IMR-90 (cell line): ENCODE measurements around the gene RPL10. TPM values are rescaled to one million over a fixed set of nuclear protein-coding genes. Genes with fewer than 3 reads are reported as not detected.

ENCODE experiments used
- ATAC-seq: fragments of 200-7000 bp; cut with Tn5 transposase; 2 replicates; pipeline ENCODE4 v1.9.1; 2020; ENCODE audit warnings: low read depth, mild to moderate bottlenecking, moderate library complexity
- BruUV-seq: library from RNA; stranded (reverse); fragments of 400-500 nt; replicated peaks from 2 replicates; lab custom pipeline; 2021; lab: Mats Ljungman, UMichigan
- CTCF ChIA-PET: fragments of 300-600 bp; formaldehyde crosslinking; extraction: SDS; loops from one replicate; lab custom pipeline; 2021; ENCODE audit warnings: antibody characterized with exemption; lab: Yijun Ruan, JAX
- POLR2A ChIA-PET: fragments of 300-600 bp; sonication (Branson Sonifier 250); formaldehyde crosslinking; loops from one replicate; lab custom pipeline; 2022; ENCODE audit warnings: antibody characterized with exemption; ENCODE audit not compliant: unreplicated experiment; lab: Charles Lee
- DNase-seq: peaks from one replicate; pipeline ENCODE4 v3.0.0; 2013
- H2AFZ ChIP-seq: replicated peaks from 2 replicates; pipeline ENCODE3; 2013; ENCODE audit warnings: low read length, mild to moderate bottlenecking; ENCODE audit not compliant: poor library complexity
- H2AK5ac ChIP-seq: 2 replicates; pipeline ENCODE4 v1.6.1; 2013; ENCODE audit warnings: low read depth, low read length, inconsistent platforms
- H2AK9ac ChIP-seq: replicated peaks from 2 replicates; pipeline ENCODE3; 2013; ENCODE audit warnings: mild to moderate bottlenecking, low read depth, low read length, moderate library complexity; ENCODE audit not compliant: poor library complexity
- H2BK120ac ChIP-seq: 2 replicates; pipeline ENCODE4 v1.6.1; 2013; ENCODE audit warnings: low read depth, low read length, inconsistent platforms
- H2BK15ac ChIP-seq: 3 replicates; pipeline ENCODE4 v1.6.1; 2013; ENCODE audit warnings: low read depth, low read length, inconsistent platforms
- H2BK20ac ChIP-seq: 2 replicates; pipeline ENCODE4 v1.6.1; 2013; ENCODE audit warnings: low read depth, mild to moderate bottlenecking, inconsistent platforms, low read length, moderate library complexity
- H2BK5ac ChIP-seq: 2 replicates; pipeline ENCODE4 v1.6.1; 2013; ENCODE audit warnings: mild to moderate bottlenecking, low read depth, low read length, inconsistent platforms; ENCODE audit not compliant: poor library complexity, severe bottlenecking
- H3K14ac ChIP-seq: replicated peaks from 2 replicates; pipeline ENCODE4 v1.6.1; 2013; ENCODE audit warnings: low read depth, low read length, inconsistent platforms
- H3K18ac ChIP-seq: 2 replicates; pipeline ENCODE4 v1.6.1; 2013; ENCODE audit warnings: low read depth, low read length, control low read depth
- H3K23ac ChIP-seq: 2 replicates; pipeline ENCODE4 v1.6.1; 2013; ENCODE audit warnings: low read depth, low read length, inconsistent platforms
- H3K27ac ChIP-seq: 2 replicates; pipeline ENCODE4 v1.5.1; 2013; ENCODE audit warnings: mild to moderate bottlenecking, control low read depth, low read length; ENCODE audit not compliant: insufficient read depth
- H3K27me3 ChIP-seq: 2 replicates; pipeline ENCODE4 v1.6.1; 2013; ENCODE audit warnings: low read length; ENCODE audit not compliant: control insufficient read depth, insufficient read depth
- H3K36me3 ChIP-seq: 2 replicates; pipeline ENCODE4 v1.6.1; 2013; ENCODE audit warnings: low read length, mixed read lengths; ENCODE audit not compliant: control insufficient read depth, insufficient read depth
- H3K4ac ChIP-seq: 2 replicates; pipeline ENCODE4 v1.6.1; 2013; ENCODE audit warnings: low read depth, low read length, inconsistent platforms
- H3K4me1 ChIP-seq: 2 replicates; pipeline ENCODE4 v1.6.1; 2013; ENCODE audit warnings: low read length, mixed read lengths; ENCODE audit not compliant: control insufficient read depth, insufficient read depth
- H3K4me2 ChIP-seq: 2 replicates; pipeline ENCODE4 v1.6.1; 2013; ENCODE audit warnings: low read depth, mild to moderate bottlenecking, control low read depth, low read length, moderate library complexity
- H3K4me3 ChIP-seq: 2 replicates; pipeline ENCODE4 v1.5.1; 2013; ENCODE audit warnings: low read depth, mild to moderate bottlenecking, control low read depth, low read length, moderate library complexity; ENCODE audit not compliant: insufficient read depth
- H3K56ac ChIP-seq: 2 replicates; pipeline ENCODE4 v1.6.1; 2013; ENCODE audit warnings: low read length, inconsistent platforms; ENCODE audit not compliant: insufficient read depth; ENCODE audit errors: extremely low read depth
- H3K79me1 ChIP-seq, 2 experiments: 2 replicates each; pipeline ENCODE4 v1.6.1; 2013; ENCODE audit warnings: low read length in 2 of 2, inconsistent platforms in 1 of 2, low read depth in 1 of 2
- H3K9ac ChIP-seq: 2 replicates; pipeline ENCODE4 v1.6.1; 2013; ENCODE audit warnings: low read depth, low read length, control low read depth
- H3K9me1 ChIP-seq: 2 replicates; pipeline ENCODE4 v1.6.1; 2013; ENCODE audit warnings: low read length, inconsistent platforms; ENCODE audit not compliant: insufficient read depth
- H3K9me3 ChIP-seq: 2 replicates; pipeline ENCODE4 v1.6.1; 2013; ENCODE audit warnings: low read length; ENCODE audit not compliant: control insufficient read depth, insufficient read depth
- H4K20me1 ChIP-seq: 2 replicates; pipeline ENCODE4 v1.6.1; 2013; ENCODE audit warnings: low read length, inconsistent platforms; ENCODE audit not compliant: insufficient read depth
- H4K5ac ChIP-seq: 2 replicates; pipeline ENCODE4 v1.6.1; 2013; ENCODE audit warnings: mild to moderate bottlenecking, low read depth, low read length, control low read depth
- H4K8ac ChIP-seq, 2 experiments: 2 replicates each; pipeline ENCODE4 v1.6.1; 2013; ENCODE audit warnings: low read depth in 2 of 2, low read length in 2 of 2, control low read depth in 1 of 2, inconsistent platforms in 1 of 2
- H4K91ac ChIP-seq: 2 replicates; pipeline ENCODE4 v1.6.1; 2013; ENCODE audit warnings: low read depth, low read length, inconsistent platforms; ENCODE audit not compliant: insufficient read depth
- BHLHE40 ChIP-seq: fragments of 150-350 bp; IDR thresholded peaks from 2 replicates; pipeline ENCODE4 v1.6.1; 2016; ENCODE audit warnings: mild to moderate bottlenecking, low read depth, low read length
- CEBPB ChIP-seq: IDR thresholded peaks from 2 replicates; pipeline ENCODE4 v1.6.1; 2012; ENCODE audit warnings: low read depth, low read length, improper control_type of control experiment
- CHD1 ChIP-seq: IDR thresholded peaks from 2 replicates; pipeline ENCODE4 v1.6.1; 2012; ENCODE audit warnings: low read depth, low read length, improper control_type of control experiment
- FOS ChIP-seq: fragments of 150-350 bp; IDR thresholded peaks from 2 replicates; pipeline ENCODE4 v1.6.1; 2016; ENCODE audit warnings: low read depth, low read length
- MAFK ChIP-seq: IDR thresholded peaks from 2 replicates; pipeline ENCODE4 v1.6.1; 2012; ENCODE audit warnings: low read depth, low read length, improper control_type of control experiment
- MAZ ChIP-seq: IDR thresholded peaks from 2 replicates; pipeline ENCODE4 v1.6.1; 2012; ENCODE audit warnings: low read depth, mild to moderate bottlenecking, low read length, improper control_type of control experiment, moderate library complexity, borderline replicate concordance
- MXI1 ChIP-seq: IDR thresholded peaks from 2 replicates; pipeline ENCODE4 v1.6.1; 2012; ENCODE audit warnings: low read depth, mild to moderate bottlenecking, low read length, moderate library complexity, borderline replicate concordance
- NFE2L2 ChIP-seq: fragments of 150-350 bp; IDR thresholded peaks from 2 replicates; pipeline ENCODE4 v1.6.1; 2016; ENCODE audit warnings: low read depth, mild to moderate bottlenecking, low read length
- POLR2A ChIP-seq: IDR thresholded peaks from 2 replicates; pipeline ENCODE4 v1.6.1; 2012; ENCODE audit warnings: mild to moderate bottlenecking, low read depth, low read length
- RAD21 ChIP-seq: IDR thresholded peaks from 2 replicates; pipeline ENCODE4 v1.6.1; 2012; ENCODE audit warnings: low read length, improper control_type of control experiment
- RCOR1 ChIP-seq: IDR thresholded peaks from 2 replicates; pipeline ENCODE4 v1.6.1; 2012; ENCODE audit warnings: mild to moderate bottlenecking, low read length, improper control_type of control experiment; ENCODE audit not compliant: insufficient replicate concordance
- RFX5 ChIP-seq: IDR thresholded peaks from 2 replicates; pipeline ENCODE4 v1.8.0; 2012; ENCODE audit warnings: low read depth, mild to moderate bottlenecking, low read length, moderate library complexity
- SMC3 ChIP-seq: fragments of 150-350 bp; IDR thresholded peaks from 2 replicates; pipeline ENCODE4 v1.6.1; 2016; ENCODE audit warnings: low read depth, mild to moderate bottlenecking, antibody characterized with exemption, low read length, moderate library complexity
- WGBS, 2 experiments: methylation state at CpG; one replicate each; pipeline versions ENCODE4 v1.1.5 to v1.1.7; 2013; ENCODE audit warnings: missing lambda C conversion rate in 2 of 2; ENCODE audit not compliant: insufficient read length in 1 of 2; ENCODE audit errors: extremely low coverage in 2 of 2; 5-methylcytosine and 5-hydroxymethylcytosine counted together
- dilution Hi-C: fragments of 300-500 bp; cut with HindIII; formaldehyde crosslinking; loops from one replicate; pipeline ENCODE4 v1.14.3; 2018; ENCODE audit warnings: low sequenced_read_pairs; ENCODE audit not compliant: unreplicated experiment
- in situ Hi-C: fragments of 300-500 bp; cut with MboI; formaldehyde crosslinking; loops from 3 replicates; pipeline ENCODE4 v1.14.3; 2019; ENCODE audit warnings: low sequenced_read_pairs, inconsistent platforms, mixed read lengths
- intact Hi-C: fragments of 100-400 bp; cut with micrococcal nuclease; formaldehyde crosslinking; loops from 2 replicates; pipeline ENCODE4 v1.10.0; 2022
- polyA plus RNA-seq, 3 experiments: library from polyadenylated mRNA; depleted of rRNA; stranded (reverse); fragments of >200 nt; gene quantifications; 2 replicates each; pipeline ENCODE4 v1.2.3, GENCODE V29; 2012; ENCODE audit warnings: low replicate concordance in 1 of 3
- total RNA-seq: library from RNA; depleted of rRNA; stranded (reverse); fragments of >200 nt; gene quantifications from 2 replicates; pipeline ENCODE4 v1.2.3, GENCODE V29; 2012
- TF ChIP-seq, protein P1 (sequence below): fragments of 150-350 bp; IDR thresholded peaks from 2 replicates; pipeline ENCODE4 v1.6.1; 2017; ENCODE audit warnings: mild to moderate bottlenecking, antibody characterized with exemption, low read length, low read depth
- TF ChIP-seq, protein P2 (sequence below): fragments of 150-350 bp; IDR thresholded peaks from 2 replicates; pipeline ENCODE4 v1.6.1; 2016; ENCODE audit warnings: low read depth, mild to moderate bottlenecking, low read length, moderate library complexity, borderline replicate concordance

The RPL10 gene
- total and polyA plus RNA-seq, 2 of the 4 experiments (the other 2 are of a cell fraction), result 1,582 to 7,467 TPM

DNA sequence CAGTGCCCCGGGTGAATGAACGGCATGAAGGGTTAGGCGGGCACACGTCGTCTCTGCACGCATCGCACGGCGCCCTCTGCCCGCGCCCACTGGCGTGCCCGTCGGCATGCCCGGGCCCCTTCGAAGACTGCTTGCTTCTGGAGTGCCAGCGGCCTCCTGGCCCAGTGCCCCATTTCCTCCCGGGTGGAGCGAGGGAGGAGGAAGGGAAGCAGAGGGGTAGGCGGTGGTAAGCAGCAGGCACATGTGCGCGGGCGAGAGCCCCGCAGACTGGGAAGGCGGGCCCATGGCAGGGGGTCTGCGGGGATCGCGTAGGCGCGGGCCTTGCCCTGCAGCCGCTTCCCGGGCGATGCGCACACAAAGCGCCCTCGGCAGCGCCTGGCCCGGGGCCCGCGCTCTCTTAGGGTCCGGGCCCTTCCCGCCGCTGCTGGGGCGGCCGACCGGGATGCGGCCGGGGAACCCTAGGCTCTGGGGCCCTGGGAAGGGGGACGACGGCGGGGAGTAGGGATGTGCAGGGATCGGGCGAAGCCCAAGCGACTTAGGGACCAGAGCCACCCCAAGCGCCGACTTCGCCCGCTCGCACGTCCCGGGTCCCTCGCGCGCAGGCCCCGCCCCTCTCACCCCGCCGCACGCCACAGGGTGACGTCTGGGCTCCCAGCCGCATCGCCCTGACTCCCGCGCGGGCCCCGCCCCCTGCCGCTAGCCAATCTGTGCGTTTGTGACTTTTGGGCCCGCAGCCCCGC lies 19.9 kb upstream of the RPL10 start:
- peak overlapping the region; percentile 37; the same call in 1 of the 2 replicates for H3K23ac ChIP-seq
- 29% methylated on average over 39 of the region's 79 CpGs; no CpG with 5 or more reads in 1 of the 2 experiments for WGBS, 2 experiments
- peak overlapping the region; percentile 61 for H3K4ac ChIP-seq
- DNase-seq, result peak; percentile 40
- peak overlapping the region; percentile 60; the same call in 1 of the 2 replicates for H3K4me2 ChIP-seq
- H2BK20ac ChIP-seq, result no peak overlapping the region
- peak overlapping the region; percentile 40; the same call in 1 of the 2 replicates for H3K14ac ChIP-seq
- peak overlapping the region; percentile 91 for H2AK9ac ChIP-seq
- POLR2A ChIA-PET, result interaction anchor here (0.6 kb wide), 2 partner anchors 7 to 9 kb away, joined by 3 to 4 read pairs; no protein-coding TSS in a partner anchor
- H3K18ac ChIP-seq, result no peak overlapping the region
- no peak for TF ChIP-seq FOS
- TF ChIP-seq MAFK, result no peak
- no peak for TF ChIP-seq NFE2L2
- TF ChIP-seq CEBPB, result no peak
- TF ChIP-seq MXI1, result peak; percentile 29; the same call in 1 of the 2 replicates
- TF ChIP-seq RCOR1, result no peak
- no peak for TF ChIP-seq CHD1
- no peak for TF ChIP-seq RAD21
- no peak for TF ChIP-seq BHLHE40
- TF ChIP-seq RFX5, result no peak
- TF ChIP-seq MAZ, result no peak
- TF ChIP-seq POLR2A, result peak; percentile 65
- TF ChIP-seq, protein P1, sequence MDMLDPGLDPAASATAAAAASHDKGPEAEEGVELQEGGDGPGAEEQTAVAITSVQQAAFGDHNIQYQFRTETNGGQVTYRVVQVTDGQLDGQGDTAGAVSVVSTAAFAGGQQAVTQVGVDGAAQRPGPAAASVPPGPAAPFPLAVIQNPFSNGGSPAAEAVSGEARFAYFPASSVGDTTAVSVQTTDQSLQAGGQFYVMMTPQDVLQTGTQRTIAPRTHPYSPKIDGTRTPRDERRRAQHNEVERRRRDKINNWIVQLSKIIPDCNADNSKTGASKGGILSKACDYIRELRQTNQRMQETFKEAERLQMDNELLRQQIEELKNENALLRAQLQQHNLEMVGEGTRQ, result no peak
- TF ChIP-seq, protein P2, sequence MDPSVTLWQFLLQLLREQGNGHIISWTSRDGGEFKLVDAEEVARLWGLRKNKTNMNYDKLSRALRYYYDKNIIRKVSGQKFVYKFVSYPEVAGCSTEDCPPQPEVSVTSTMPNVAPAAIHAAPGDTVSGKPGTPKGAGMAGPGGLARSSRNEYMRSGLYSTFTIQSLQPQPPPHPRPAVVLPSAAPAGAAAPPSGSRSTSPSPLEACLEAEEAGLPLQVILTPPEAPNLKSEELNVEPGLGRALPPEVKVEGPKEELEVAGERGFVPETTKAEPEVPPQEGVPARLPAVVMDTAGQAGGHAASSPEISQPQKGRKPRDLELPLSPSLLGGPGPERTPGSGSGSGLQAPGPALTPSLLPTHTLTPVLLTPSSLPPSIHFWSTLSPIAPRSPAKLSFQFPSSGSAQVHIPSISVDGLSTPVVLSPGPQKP, result no peak
- no peak for TF ChIP-seq SMC3
- dilution Hi-C loops (no loop called here), intact Hi-C loops (no loop called here), in situ Hi-C loops (no loop called here)
- peak overlapping the region; percentile 72 for H3K9ac ChIP-seq
- BruUV-seq, result no TSS peak
- H2BK120ac ChIP-seq, result peak overlapping the region; percentile 6; the same call in 1 of the 2 replicates
- H2BK15ac ChIP-seq, result no peak overlapping the region
- peak overlapping the region; percentile 29 for H2AK5ac ChIP-seq
- H3K27me3 ChIP-seq, result no peaks in the 10 kb centered on the region
- H3K36me3 ChIP-seq, result peaks cover 11% of the 10 kb centered on the region; the same call in 1 of the 2 replicates
- peak overlapping the region; percentile 86 for H2BK5ac ChIP-seq
- H4K5ac ChIP-seq, result peak overlapping the region; percentile 83
- 0 out of 2 replicates have a peak, but pooled peaks cover 5% of the 10 kb centered on the region for H3K9me1 ChIP-seq
- H3K9me3 ChIP-seq, result no peaks in the 10 kb centered on the region
- H3K4me1 ChIP-seq, result peaks cover 13% of the 10 kb centered on the region
- H3K79me1 ChIP-seq, result peaks cover 0 to 32% of the 10 kb centered on the region in 2 experiments; a peak in 3 of 4 replicates
- ATAC-seq, result peak; percentile 0
- H2AFZ ChIP-seq, result peak overlapping the region; percentile 77
- H4K91ac ChIP-seq, result peak overlapping the region; percentile 42
- H3K4me3 ChIP-seq, result peak overlapping the region; percentile 37
- CTCF ChIA-PET, result no interaction called here
- H4K8ac ChIP-seq, result peak overlapping the region; percentile 62 to 76; a peak in 3 of 4 replicates
- H3K27ac ChIP-seq, result peak overlapping the region; percentile 94
- peak overlapping the region; percentile 38 for H3K56ac ChIP-seq
- peaks cover 17% of the 10 kb centered on the region for H4K20me1 ChIP-seq
